ENCODE results near the gene ELL2. TPM values are rescaled to one million over a fixed set of nuclear protein-coding genes. Genes with fewer than 3 reads are reported as not detected.

The ELL2 gene
- total RNA-seq, 2 donors from 2014 or later = 83.9 to 248 TPM

DNA sequence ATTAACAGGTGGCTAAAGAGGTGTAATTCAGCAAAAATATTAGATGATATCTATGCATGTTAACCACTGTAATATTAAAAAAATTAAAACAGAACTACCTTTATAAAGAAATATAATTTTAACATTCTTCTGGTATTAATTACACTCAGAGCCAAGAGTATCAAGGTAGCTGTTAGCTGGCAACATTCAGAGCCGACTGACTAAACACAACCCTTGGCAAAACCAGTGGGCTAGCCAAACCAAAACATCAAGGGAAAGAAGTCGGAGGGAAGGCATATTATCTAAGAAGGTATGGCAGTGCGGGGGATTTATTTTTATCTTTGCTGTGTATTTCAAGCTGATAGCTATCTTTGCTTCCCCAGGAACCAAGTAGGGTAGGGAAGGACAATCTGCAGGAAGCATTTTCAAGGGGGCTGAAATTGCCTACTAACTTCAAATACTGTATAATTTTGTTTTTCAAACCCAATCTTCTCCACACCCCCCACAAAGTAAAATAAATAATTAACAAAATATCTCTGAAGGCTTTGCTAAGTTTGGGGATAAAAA lies 24.0 kb downstream of the ELL2 start:
- Histone ChIP-seq H3K36me3 (peaks cover 3% of the 10 kb centered on the region), H3K4me3 (no peak overlapping the region), H3K27me3 (replicated peaks; ENCODE audit: insufficient read depth) (no peaks in the 10 kb centered on the region), H3K27ac (peak overlapping the region in 1 of 2 donors; percentile 3), H3K4me1 (ENCODE audit: control insufficient read depth in 1 of 2, low read depth in 2 of 2) (peaks cover 51 to 61% of the 10 kb centered on the region in 2 donors), H3K9me3 (no peaks in the 10 kb centered on the region)
- TF ChIP-seq, protein P1, sequence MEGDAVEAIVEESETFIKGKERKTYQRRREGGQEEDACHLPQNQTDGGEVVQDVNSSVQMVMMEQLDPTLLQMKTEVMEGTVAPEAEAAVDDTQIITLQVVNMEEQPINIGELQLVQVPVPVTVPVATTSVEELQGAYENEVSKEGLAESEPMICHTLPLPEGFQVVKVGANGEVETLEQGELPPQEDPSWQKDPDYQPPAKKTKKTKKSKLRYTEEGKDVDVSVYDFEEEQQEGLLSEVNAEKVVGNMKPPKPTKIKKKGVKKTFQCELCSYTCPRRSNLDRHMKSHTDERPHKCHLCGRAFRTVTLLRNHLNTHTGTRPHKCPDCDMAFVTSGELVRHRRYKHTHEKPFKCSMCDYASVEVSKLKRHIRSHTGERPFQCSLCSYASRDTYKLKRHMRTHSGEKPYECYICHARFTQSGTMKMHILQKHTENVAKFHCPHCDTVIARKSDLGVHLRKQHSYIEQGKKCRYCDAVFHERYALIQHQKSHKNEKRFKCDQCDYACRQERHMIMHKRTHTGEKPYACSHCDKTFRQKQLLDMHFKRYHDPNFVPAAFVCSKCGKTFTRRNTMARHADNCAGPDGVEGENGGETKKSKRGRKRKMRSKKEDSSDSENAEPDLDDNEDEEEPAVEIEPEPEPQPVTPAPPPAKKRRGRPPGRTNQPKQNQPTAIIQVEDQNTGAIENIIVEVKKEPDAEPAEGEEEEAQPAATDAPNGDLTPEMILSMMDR (IDR thresholded peaks at IDR 0.05) = no peak
- ATAC-seq (ENCODE audit: insufficient number of reproducible peaks, low FRiP score, low read depth) (no peak), DNase-seq (ENCODE audit: low spot score) (no peak)

DNA sequence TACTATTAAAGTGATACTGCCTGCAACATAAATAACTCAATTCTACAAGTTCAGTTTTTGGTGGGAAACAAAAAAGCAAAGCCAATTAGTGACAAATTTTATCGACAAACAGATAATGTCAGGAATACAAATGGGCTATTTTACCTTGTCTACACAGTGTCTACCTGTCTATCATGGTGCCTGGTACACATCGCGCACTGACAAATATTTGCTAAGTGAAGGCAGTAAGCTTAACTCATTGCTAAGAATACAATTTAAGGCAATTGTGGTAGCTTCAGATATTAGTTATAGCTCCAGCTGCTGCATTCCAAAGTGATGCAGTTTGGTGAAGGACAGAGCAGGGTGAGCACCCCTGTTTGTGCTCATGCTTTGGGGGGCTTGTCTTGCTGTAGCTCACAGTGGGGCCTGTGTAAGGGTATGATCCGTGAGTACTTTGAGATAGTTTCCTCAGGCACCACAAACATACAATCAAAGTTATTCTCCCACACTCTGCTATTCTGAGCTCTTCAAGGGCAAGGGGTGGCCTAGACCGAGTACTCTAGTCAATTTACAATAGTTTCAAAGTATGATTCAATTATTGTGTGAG lies 24.7 kb downstream of the ELL2 start:
- no peak overlapping the region for H3K4me3 ChIP-seq
- TF ChIP-seq, protein P1 (IDR thresholded peaks at IDR 0.05) = no peak
- no peaks in the 10 kb centered on the region for H3K27me3 ChIP-seq (replicated peaks; ENCODE audit: insufficient read depth)
- DNase-seq (ENCODE audit: low spot score) = no peak
- H3K36me3 ChIP-seq = peaks cover 3% of the 10 kb centered on the region
- ATAC-seq (ENCODE audit: insufficient number of reproducible peaks, low FRiP score, low read depth) = no peak
- peaks cover 52 to 58% of the 10 kb centered on the region in 2 donors for H3K4me1 ChIP-seq (ENCODE audit: control insufficient read depth in 1 of 2, low read depth in 2 of 2)
- no peaks in the 10 kb centered on the region for H3K9me3 ChIP-seq
- no peak overlapping the region for H3K27ac ChIP-seq

DNA sequence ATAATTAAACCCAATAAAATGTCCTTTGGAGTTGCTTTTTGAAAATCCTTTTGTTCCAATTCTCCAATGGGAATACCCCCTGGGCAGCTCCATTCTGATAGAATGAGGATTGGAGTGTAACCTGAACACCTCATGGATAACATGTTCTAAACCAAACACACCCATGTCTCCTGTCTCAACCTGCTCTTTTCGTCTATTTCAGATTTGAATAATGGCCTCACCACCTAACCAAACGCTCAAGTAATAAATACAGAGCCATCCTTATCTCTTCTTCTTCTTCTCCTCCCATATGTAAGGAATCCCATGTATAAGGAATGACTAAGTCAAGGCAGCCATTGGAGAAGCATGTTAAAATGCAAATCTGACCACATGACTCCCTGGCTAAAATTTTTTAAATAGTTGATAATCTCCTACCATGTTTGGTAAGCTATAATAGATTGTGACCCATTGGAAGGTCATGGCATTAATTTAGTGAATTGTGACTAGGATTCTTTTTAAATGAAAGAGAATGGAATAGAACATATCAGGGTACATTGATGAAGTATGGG lies 26.0 kb downstream of the ELL2 start:
- Histone ChIP-seq H3K36me3 (peaks cover 3% of the 10 kb centered on the region), H3K27me3 (replicated peaks; ENCODE audit: insufficient read depth) (no peaks in the 10 kb centered on the region), H3K4me3 (no peak overlapping the region), H3K27ac (no peak overlapping the region), H3K4me1 (ENCODE audit: control insufficient read depth in 1 of 2, low read depth in 2 of 2) (peaks cover 52 to 57% of the 10 kb centered on the region in 2 donors), H3K9me3 (no peaks in the 10 kb centered on the region)
- ATAC-seq (ENCODE audit: insufficient number of reproducible peaks, low FRiP score, low read depth) (no peak), DNase-seq (ENCODE audit: low spot score) (no peak)
- TF ChIP-seq, protein P1 (IDR thresholded peaks at IDR 0.05) = no peak

- peaks cover 58 to 60% of the 10 kb centered on the region in 2 donors for H3K4me1 ChIP-seq (ENCODE audit: control insufficient read depth in 1 of 2, low read depth in 2 of 2)
- TF ChIP-seq, protein P1 (IDR thresholded peaks at IDR 0.05) = no peak
- H3K36me3 ChIP-seq = peaks cover 3% of the 10 kb centered on the region
- no peak for ATAC-seq (ENCODE audit: insufficient number of reproducible peaks, low FRiP score, low read depth)
- no peak overlapping the region for H3K27ac ChIP-seq
- H3K27me3 ChIP-seq (replicated peaks; ENCODE audit: insufficient read depth) = no peaks in the 10 kb centered on the region
- no peaks in the 10 kb centered on the region for H3K9me3 ChIP-seq
- H3K4me3 ChIP-seq = no peak overlapping the region
- DNase-seq (ENCODE audit: low spot score) = no peak
Observed at GRCh38 chr5:95934207-95934804, 27.3 kb downstream of the ELL2 start.

DNA sequence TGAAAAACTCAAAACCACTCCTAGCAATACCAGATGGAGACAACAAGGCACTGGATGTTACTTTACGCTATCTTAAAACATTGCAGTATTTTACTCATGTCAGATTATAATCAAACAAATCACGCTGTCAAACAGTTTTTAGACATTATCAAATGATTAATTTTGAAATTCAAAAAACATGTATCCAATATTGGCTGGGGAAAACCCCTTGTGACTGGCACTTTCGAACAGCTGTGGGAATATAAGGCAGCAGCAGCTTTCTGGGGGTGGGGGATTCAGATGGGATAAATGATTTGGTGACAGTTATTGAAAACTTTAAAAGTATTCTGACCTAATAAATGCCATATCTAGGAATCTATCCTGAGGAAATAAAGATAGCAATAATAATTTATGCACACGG lies 28.7 kb downstream of the ELL2 start:
- H3K4me1 ChIP-seq (ENCODE audit: control insufficient read depth in 1 of 2, low read depth in 2 of 2) = peaks cover 47 to 68% of the 10 kb centered on the region in 2 donors
- no peak for DNase-seq (ENCODE audit: low spot score)
- no peak overlapping the region for H3K27ac ChIP-seq
- no peak overlapping the region for H3K4me3 ChIP-seq
- no peak for ATAC-seq (ENCODE audit: insufficient number of reproducible peaks, low FRiP score, low read depth)
- no peaks in the 10 kb centered on the region for H3K9me3 ChIP-seq
- TF ChIP-seq, protein P1 (IDR thresholded peaks at IDR 0.05) = no peak
- H3K27me3 ChIP-seq (replicated peaks; ENCODE audit: insufficient read depth) = no peaks in the 10 kb centered on the region
- H3K36me3 ChIP-seq = peaks cover 3% of the 10 kb centered on the region
